Ovary (tissue), 3 donors: ENCODE results near the gene RBMS1.

Experiments
- POLR2A ChIP-seq: fragments of 450-650 bp; IDR thresholded peaks from one replicate; pipeline ENCODE4 v1.6.1; 2017; ENCODE audit warnings: antibody characterized with exemption, mild to moderate bottlenecking, moderate library complexity
- TF ChIP-seq, protein P1 (sequence below), 3 donors: fragments of 450-650 bp in 2 of 3; fragments of 200-600 bp in 1 of 3; IDR thresholded peaks; one replicate each; pipeline versions ENCODE4 v1.5.1 to v1.8.0; 2016 to 2022; ENCODE audit warnings: antibody characterized with exemption in 3 of 3, mild to moderate bottlenecking in 1 of 3
- donor health status: DM: no; HTN: no; CAD: no.

DNA sequence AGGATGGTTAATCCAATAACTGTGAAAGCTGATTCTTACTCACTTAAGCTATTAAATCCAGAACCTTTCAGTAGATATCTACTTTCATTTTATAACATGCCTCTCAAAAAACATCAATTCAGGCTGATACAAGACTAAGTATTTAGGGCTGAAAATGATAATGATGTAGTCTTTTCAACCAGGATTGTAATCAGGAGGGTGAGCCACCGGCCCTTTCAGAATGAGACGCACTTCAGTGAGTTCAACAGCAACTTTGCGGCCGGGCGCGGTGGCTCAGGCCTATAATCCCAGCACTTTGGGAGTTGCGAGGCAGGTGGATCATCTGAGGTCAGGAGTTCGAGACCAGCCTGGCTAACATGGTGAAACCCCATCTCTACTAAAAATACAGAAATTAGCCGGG is 30.4 kb downstream of the RBMS1 start:
- TF ChIP-seq, protein P1, sequence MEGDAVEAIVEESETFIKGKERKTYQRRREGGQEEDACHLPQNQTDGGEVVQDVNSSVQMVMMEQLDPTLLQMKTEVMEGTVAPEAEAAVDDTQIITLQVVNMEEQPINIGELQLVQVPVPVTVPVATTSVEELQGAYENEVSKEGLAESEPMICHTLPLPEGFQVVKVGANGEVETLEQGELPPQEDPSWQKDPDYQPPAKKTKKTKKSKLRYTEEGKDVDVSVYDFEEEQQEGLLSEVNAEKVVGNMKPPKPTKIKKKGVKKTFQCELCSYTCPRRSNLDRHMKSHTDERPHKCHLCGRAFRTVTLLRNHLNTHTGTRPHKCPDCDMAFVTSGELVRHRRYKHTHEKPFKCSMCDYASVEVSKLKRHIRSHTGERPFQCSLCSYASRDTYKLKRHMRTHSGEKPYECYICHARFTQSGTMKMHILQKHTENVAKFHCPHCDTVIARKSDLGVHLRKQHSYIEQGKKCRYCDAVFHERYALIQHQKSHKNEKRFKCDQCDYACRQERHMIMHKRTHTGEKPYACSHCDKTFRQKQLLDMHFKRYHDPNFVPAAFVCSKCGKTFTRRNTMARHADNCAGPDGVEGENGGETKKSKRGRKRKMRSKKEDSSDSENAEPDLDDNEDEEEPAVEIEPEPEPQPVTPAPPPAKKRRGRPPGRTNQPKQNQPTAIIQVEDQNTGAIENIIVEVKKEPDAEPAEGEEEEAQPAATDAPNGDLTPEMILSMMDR (IDR thresholded peaks at IDR 0.05) = no peak
- TF ChIP-seq POLR2A = no peak
